PC-9 (cell line): ENCODE results near the gene CTSD. TPM values are rescaled to one million over a fixed set of nuclear protein-coding genes. Genes with fewer than 3 reads are reported as not detected.

Experiments
- BruUV-seq: library from RNA; stranded (reverse); fragments of 400-500 nt; replicated peaks from 2 replicates; lab custom pipeline; 2021; lab: Mats Ljungman, UMichigan
- CTCF ChIA-PET: fragments of 300-600 bp; sonication (Branson Sonifier 250); formaldehyde crosslinking; loops from one replicate; lab custom pipeline; 2022; ENCODE audit warnings: antibody characterized with exemption; lab: Charles Lee
- POLR2A ChIA-PET: fragments of 300-600 bp; sonication (Branson Sonifier 250); formaldehyde crosslinking; loops from one replicate; lab custom pipeline; 2022; ENCODE audit warnings: antibody characterized with exemption; ENCODE audit not compliant: unreplicated experiment; lab: Charles Lee
- DNase-seq, 2 experiments: peaks; one replicate each; pipeline versions ENCODE4 v3.0.0 to v3.0.0-alpha.2; 2015 to 2022; ENCODE audit warnings: mixed read lengths in 1 of 2
- H2AFZ ChIP-seq: fragments of 200-600 bp; sonication (generic); 2 replicates; pipeline ENCODE4 v1.8.1; 2017; ENCODE audit warnings: antibody characterized with exemption
- H3F3A ChIP-seq: fragments of 200-600 bp; sonication (generic); 2 replicates; pipeline ENCODE4 v1.8.1; 2017; ENCODE audit warnings: antibody characterized with exemption, mild to moderate bottlenecking, low read depth; ENCODE audit not compliant: insufficient read depth
- H3K27ac ChIP-seq: fragments of 200-600 bp; sonication (generic); 2 replicates; pipeline ENCODE4 v1.6.1; 2016; ENCODE audit warnings: mixed run types
- H3K27me3 ChIP-seq: fragments of 200-600 bp; sonication (generic); 2 replicates; pipeline ENCODE4 v1.6.1; 2016; ENCODE audit warnings: low read depth, mixed run types; ENCODE audit not compliant: insufficient read depth
- H3K36me3 ChIP-seq: fragments of 200-600 bp; sonication (generic); 2 replicates; pipeline ENCODE4 v1.6.1; 2016; ENCODE audit warnings: low read depth, mixed run types
- H3K4me1 ChIP-seq: fragments of 200-600 bp; sonication (generic); replicated peaks from 2 replicates; pipeline ENCODE4 v1.6.1; 2016; ENCODE audit warnings: mixed run types; ENCODE audit not compliant: insufficient read depth
- H3K4me2 ChIP-seq: fragments of 200-600 bp; sonication (generic); 2 replicates; pipeline ENCODE4 v1.6.1; 2017; ENCODE audit warnings: mixed run types
- H3K4me3 ChIP-seq: fragments of 200-600 bp; sonication (generic); 2 replicates; pipeline ENCODE4 v1.6.1; 2016; ENCODE audit warnings: mixed run types
- H3K79me2 ChIP-seq: fragments of 200-600 bp; sonication (generic); 2 replicates; pipeline ENCODE4 v1.6.1; 2017; ENCODE audit warnings: low read depth, mixed run types
- H3K9me2 ChIP-seq: fragments of 200-600 bp; sonication (generic); 2 replicates; pipeline ENCODE4 v1.8.1; 2017; ENCODE audit warnings: mild to moderate bottlenecking; ENCODE audit not compliant: insufficient read depth
- H3K9me3 ChIP-seq: fragments of 200-600 bp; sonication (generic); 2 replicates; pipeline ENCODE4 v1.8.1; 2016; ENCODE audit warnings: low read depth; ENCODE audit not compliant: insufficient read depth
- H4K20me1 ChIP-seq: fragments of 200-600 bp; sonication (generic); 2 replicates; pipeline ENCODE4 v1.8.1; 2017; ENCODE audit not compliant: insufficient read depth
- EZH2 ChIP-seq: fragments of 200-600 bp; sonication (generic); IDR thresholded peaks from 2 replicates; pipeline ENCODE4 v1.8.0; 2017; ENCODE audit warnings: antibody characterized with exemption, low read depth
- intact Hi-C: fragments of 100-400 bp; cut with micrococcal nuclease; formaldehyde crosslinking; loops from one replicate; pipeline ENCODE4 v1.10.0; 2022; ENCODE audit not compliant: unreplicated experiment
- total RNA-seq: library from RNA; stranded (reverse); gene quantifications from 2 replicates; pipeline ENCODE4 v1.2.3, GENCODE V29; 2021
- TF ChIP-seq, protein P1 (sequence below): fragments of 200-600 bp; sonication (generic); conservative IDR thresholded peaks from 2 replicates; pipeline ENCODE4 v1.6.1; 2017; ENCODE audit warnings: mixed run types, antibody characterized with exemption, mild to moderate bottlenecking, moderate library complexity

Gene CTSD
- total RNA-seq, 1 experiment from 2014 or later = 735 TPM

DNA sequence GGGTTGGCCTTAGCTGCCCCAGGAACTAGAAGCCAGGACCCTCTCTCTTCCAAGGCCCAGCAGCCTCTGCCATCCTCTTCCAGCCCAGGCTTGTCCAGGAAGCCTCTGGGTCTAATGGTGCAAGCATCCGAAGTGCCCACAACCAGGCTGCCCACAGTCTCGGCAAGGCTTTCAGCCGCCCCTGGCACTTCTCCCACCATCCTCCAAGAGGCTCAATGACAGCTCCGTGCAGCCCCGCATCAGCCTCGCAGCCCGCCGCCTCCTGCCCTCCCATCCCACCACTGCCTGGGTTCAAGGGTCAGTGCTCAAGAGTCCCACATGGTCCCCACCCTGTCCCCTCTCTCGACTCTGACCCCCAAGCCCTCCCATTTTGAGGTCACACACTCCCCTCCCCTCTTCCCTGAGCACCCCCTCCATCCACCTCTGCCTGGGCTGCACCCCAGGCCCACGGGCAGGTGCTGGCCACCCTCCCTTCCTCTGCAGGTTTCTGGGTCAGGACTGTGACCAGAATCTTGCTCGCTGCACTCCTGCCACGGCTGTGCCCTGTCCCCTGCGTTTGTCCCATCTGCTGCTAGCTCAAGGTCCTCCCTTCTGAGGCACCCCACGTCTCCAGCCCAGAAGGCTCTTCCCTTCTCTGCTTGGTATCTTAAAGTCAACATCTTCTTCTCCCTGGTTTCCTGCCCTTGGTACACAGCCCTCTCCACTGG lies 30.6 kb downstream of the CTSD start:
- H3F3A ChIP-seq = peaks cover 10% of the 10 kb centered on the region; the same call in 1 of the 2 replicates

DNA sequence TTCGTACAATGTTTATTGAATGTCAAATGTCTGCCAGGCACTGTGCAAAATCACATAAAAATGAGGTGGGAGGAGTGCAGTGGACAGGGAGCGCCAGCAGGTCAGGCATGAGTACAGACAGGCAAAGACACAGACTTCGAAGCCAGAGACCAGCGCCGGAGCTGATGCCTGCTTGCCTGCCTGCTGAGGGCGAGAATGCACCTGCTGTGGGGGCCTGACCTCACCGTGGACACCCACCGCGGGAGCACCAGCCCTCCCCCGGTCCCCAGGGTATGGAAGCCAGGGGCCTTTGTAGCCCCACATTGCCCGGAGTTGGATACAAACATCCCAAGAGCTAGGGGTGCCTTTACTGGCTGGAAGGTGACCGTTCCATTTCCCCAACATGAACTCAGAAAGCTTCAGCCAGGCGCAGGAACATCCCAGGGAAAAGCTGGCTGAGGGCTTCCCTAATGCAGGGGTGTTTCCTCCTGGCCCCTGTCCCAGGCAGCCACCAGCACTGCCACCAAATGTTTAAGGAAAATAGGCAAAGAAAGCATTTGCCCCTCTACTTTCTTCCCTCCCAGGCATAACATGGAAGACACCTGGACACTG lies 31.2 kb downstream of the CTSD start:
- CTCF ChIA-PET = no interaction called here
- POLR2A ChIA-PET = no interaction called here
- no peak for DNase-seq

More for the DNA sequence above, 30.6 kb downstream of the CTSD start:
- H3K4me3 ChIP-seq = no peak overlapping the region
- POLR2A ChIA-PET = no interaction called here
- H3K9me3 ChIP-seq = no peaks in the 10 kb centered on the region
- BruUV-seq = no TSS peak
- no peak overlapping the region for H3K4me2 ChIP-seq
- no peaks in the 10 kb centered on the region for H4K20me1 ChIP-seq
- no peaks in the 10 kb centered on the region for H3K79me2 ChIP-seq
- H3K27me3 ChIP-seq = peaks cover 27% of the 10 kb centered on the region; the same call in 1 of the 2 replicates
- no peak for DNase-seq
- intact Hi-C loops = no loop called here
- no peaks in the 10 kb centered on the region for H3K9me2 ChIP-seq
- H3K27ac ChIP-seq = no peak overlapping the region
- H3K36me3 ChIP-seq = no peaks in the 10 kb centered on the region
- H2AFZ ChIP-seq = no peak overlapping the region
- CTCF ChIA-PET = no interaction called here
- no peaks in the 10 kb centered on the region for H3K4me1 ChIP-seq
- no peak for TF ChIP-seq EZH2
- TF ChIP-seq, protein P1, sequence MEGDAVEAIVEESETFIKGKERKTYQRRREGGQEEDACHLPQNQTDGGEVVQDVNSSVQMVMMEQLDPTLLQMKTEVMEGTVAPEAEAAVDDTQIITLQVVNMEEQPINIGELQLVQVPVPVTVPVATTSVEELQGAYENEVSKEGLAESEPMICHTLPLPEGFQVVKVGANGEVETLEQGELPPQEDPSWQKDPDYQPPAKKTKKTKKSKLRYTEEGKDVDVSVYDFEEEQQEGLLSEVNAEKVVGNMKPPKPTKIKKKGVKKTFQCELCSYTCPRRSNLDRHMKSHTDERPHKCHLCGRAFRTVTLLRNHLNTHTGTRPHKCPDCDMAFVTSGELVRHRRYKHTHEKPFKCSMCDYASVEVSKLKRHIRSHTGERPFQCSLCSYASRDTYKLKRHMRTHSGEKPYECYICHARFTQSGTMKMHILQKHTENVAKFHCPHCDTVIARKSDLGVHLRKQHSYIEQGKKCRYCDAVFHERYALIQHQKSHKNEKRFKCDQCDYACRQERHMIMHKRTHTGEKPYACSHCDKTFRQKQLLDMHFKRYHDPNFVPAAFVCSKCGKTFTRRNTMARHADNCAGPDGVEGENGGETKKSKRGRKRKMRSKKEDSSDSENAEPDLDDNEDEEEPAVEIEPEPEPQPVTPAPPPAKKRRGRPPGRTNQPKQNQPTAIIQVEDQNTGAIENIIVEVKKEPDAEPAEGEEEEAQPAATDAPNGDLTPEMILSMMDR = no peak

GRCh38 chr11:1731451-1732059 lies 32.2 kb downstream of the CTSD start:
- BruUV-seq = no TSS peak
- ChIA-PET CTCF (no interaction called here), POLR2A (no interaction called here)

More for the DNA sequence above, 31.2 kb downstream of the CTSD start:
- H3K27me3 ChIP-seq = peaks cover 31% of the 10 kb centered on the region; the same call in 1 of the 2 replicates
- H4K20me1 ChIP-seq = no peaks in the 10 kb centered on the region
- H3K9me3 ChIP-seq = no peaks in the 10 kb centered on the region
- H2AFZ ChIP-seq = no peak overlapping the region
- no TSS peak for BruUV-seq
- H3K4me2 ChIP-seq = no peak overlapping the region
- no peaks in the 10 kb centered on the region for H3K79me2 ChIP-seq
- H3K9me2 ChIP-seq = no peaks in the 10 kb centered on the region
- H3F3A ChIP-seq = peaks cover 10% of the 10 kb centered on the region; the same call in 1 of the 2 replicates
- H3K27ac ChIP-seq = no peak overlapping the region
- TF ChIP-seq EZH2 = no peak
- TF ChIP-seq, protein P1 = no peak
- H3K36me3 ChIP-seq = no peaks in the 10 kb centered on the region
- H3K4me3 ChIP-seq = no peak overlapping the region
- no peaks in the 10 kb centered on the region for H3K4me1 ChIP-seq
- intact Hi-C loops = no loop called here

More at GRCh38 chr11:1731451-1732059, 32.2 kb downstream of the CTSD start:
- DNase-seq = no peak
- no peaks in the 10 kb centered on the region for H4K20me1 ChIP-seq
- no peaks in the 10 kb centered on the region for H3K9me2 ChIP-seq
- no peak overlapping the region for H3K4me3 ChIP-seq
- intact Hi-C loops = no loop called here
- H3K79me2 ChIP-seq = no peaks in the 10 kb centered on the region
- H3K9me3 ChIP-seq = no peaks in the 10 kb centered on the region
- no peak overlapping the region for H3K4me2 ChIP-seq
- peaks cover 36% of the 10 kb centered on the region; the same call in 1 of the 2 replicates for H3K27me3 ChIP-seq
- no peak overlapping the region for H2AFZ ChIP-seq
- peaks cover 10% of the 10 kb centered on the region; the same call in 1 of the 2 replicates for H3F3A ChIP-seq
- TF ChIP-seq EZH2 = no peak
- TF ChIP-seq, protein P1 = no peak
- no peaks in the 10 kb centered on the region for H3K36me3 ChIP-seq
- no peak overlapping the region for H3K27ac ChIP-seq
- no peaks in the 10 kb centered on the region for H3K4me1 ChIP-seq
